ENCODE data around the gene INPP4B.

INPP4B gene

DNA sequence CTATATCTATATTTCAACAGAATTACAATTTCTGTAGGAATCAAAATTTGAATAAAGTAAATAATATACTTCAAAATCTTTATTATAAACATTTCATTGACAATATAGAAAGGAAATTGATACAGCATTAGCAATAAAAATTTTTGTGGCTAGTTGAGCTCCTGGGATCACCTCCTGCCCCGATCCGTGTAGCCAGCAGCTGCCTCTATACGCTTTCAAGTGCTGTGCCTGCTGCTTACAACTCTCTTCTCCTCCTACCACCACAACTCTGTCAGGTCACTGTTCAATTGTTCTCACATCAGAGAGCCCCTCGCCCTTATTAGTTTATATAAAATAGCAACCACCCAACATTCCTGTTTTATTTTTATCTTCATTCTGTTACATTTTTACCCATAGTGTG, 27.6 kb downstream of the INPP4B start:
- Histone ChIP-seq H3K4me2 (ENCODE audit: low read length) (no peak overlapping the region), H3K4me3 (ENCODE audit: low read depth, low read length) (no peak overlapping the region), H3K4me1 (no peaks in the 10 kb centered on the region), H2AFZ (no peak overlapping the region), H3K27ac (no peak overlapping the region), H3K9me3 (ENCODE audit: control insufficient read depth, low read length) (no peaks in the 10 kb centered on the region), H3K27me3 (ENCODE audit: control insufficient read depth, insufficient read depth, low read length) (no peaks in the 10 kb centered on the region), H3K79me2 (no peaks in the 10 kb centered on the region), H3K9ac (no peak overlapping the region), H3K36me3 (ENCODE audit: control insufficient read depth, insufficient read depth, low read length) (no peaks in the 10 kb centered on the region)
- TF ChIP-seq, protein P1, sequence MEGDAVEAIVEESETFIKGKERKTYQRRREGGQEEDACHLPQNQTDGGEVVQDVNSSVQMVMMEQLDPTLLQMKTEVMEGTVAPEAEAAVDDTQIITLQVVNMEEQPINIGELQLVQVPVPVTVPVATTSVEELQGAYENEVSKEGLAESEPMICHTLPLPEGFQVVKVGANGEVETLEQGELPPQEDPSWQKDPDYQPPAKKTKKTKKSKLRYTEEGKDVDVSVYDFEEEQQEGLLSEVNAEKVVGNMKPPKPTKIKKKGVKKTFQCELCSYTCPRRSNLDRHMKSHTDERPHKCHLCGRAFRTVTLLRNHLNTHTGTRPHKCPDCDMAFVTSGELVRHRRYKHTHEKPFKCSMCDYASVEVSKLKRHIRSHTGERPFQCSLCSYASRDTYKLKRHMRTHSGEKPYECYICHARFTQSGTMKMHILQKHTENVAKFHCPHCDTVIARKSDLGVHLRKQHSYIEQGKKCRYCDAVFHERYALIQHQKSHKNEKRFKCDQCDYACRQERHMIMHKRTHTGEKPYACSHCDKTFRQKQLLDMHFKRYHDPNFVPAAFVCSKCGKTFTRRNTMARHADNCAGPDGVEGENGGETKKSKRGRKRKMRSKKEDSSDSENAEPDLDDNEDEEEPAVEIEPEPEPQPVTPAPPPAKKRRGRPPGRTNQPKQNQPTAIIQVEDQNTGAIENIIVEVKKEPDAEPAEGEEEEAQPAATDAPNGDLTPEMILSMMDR (IDR thresholded peaks at IDR 0.05) = no peak

DNA sequence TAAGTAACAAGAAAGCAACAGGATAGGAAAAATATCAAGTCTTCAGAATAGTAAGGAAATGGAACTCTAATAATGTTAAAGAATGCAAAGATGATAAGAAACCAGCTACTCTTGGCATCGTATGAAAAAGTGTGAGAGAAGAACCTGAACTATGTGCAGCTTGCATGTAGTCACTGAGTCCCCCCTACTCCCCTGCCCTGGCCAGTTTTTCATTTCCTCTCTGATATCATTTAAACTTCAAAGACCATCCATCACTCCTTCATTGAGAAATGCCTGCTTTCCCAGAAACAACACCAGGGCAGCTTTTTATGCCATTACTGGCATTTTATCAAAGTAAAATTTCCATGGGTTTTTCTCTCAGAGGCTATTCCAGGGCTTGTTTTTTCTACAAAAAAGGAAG, 28.1 kb downstream of the INPP4B start:
- TF ChIP-seq, protein P1 (IDR thresholded peaks at IDR 0.05) = no peak

DNA sequence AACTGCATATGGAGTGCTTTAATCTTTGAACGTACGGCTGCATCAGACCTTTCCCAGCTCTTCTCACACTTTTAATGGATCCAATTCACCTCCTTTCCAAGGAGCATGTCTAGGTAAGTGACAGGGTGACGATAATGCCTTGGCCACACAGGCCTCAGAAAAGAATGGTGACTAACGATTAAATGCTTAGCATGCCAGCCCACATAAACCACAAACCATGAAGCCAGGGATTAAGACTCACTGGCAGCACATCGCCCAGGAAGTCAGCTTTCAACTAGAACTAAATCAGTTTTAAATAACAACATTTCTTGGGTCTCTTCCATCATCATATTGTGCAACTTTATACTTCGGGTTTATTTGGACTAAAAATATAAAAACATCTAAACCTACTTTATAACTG, 28.7 kb downstream of the INPP4B start:
- no peaks in the 10 kb centered on the region for H3K27me3 ChIP-seq (ENCODE audit: control insufficient read depth, insufficient read depth, low read length)
- TF ChIP-seq, protein P1 (IDR thresholded peaks at IDR 0.05) = no peak
- no peak overlapping the region for H3K4me2 ChIP-seq (ENCODE audit: low read length)
- H3K4me1 ChIP-seq = no peaks in the 10 kb centered on the region
- no peak overlapping the region for H3K9ac ChIP-seq
- no peaks in the 10 kb centered on the region for H3K79me2 ChIP-seq
- H3K4me3 ChIP-seq (ENCODE audit: low read depth, low read length) = no peak overlapping the region
- no peak overlapping the region for H3K27ac ChIP-seq
- H2AFZ ChIP-seq = no peak overlapping the region
- H3K9me3 ChIP-seq (ENCODE audit: control insufficient read depth, low read length) = no peaks in the 10 kb centered on the region
- H3K36me3 ChIP-seq (ENCODE audit: control insufficient read depth, insufficient read depth, low read length) = no peaks in the 10 kb centered on the region

More for the DNA sequence above, 28.1 kb downstream of the INPP4B start:
- H3K4me2 ChIP-seq (ENCODE audit: low read length) = no peak overlapping the region
- no peaks in the 10 kb centered on the region for H3K9me3 ChIP-seq (ENCODE audit: control insufficient read depth, low read length)
- no peak overlapping the region for H3K4me3 ChIP-seq (ENCODE audit: low read depth, low read length)
- H3K4me1 ChIP-seq = no peaks in the 10 kb centered on the region
- no peak overlapping the region for H3K27ac ChIP-seq
- no peaks in the 10 kb centered on the region for H3K36me3 ChIP-seq (ENCODE audit: control insufficient read depth, insufficient read depth, low read length)
- H3K9ac ChIP-seq = no peak overlapping the region
- no peaks in the 10 kb centered on the region for H3K79me2 ChIP-seq
- H2AFZ ChIP-seq = no peak overlapping the region
- H3K27me3 ChIP-seq (ENCODE audit: control insufficient read depth, insufficient read depth, low read length) = no peaks in the 10 kb centered on the region

DNA sequence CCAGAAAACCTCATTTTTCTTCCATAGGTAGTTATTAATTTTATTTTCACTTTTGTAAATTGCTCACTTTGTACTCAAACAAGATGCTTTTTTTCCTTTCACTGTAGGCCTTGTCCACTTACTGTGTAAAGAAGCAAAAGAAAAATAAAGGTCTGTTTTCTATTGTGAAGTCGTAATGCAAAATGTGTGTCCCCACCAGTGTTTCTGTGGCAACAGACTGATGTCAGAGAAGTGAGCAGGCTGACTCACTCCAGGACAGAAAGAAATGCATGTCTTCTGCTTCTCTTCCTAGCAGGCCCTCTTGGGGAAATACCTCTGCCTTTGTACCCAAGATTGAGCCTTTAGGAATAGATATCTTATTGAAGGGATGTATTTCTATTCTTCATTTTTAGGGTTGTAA, 30.3 kb downstream of the INPP4B start:
- H3K79me2 ChIP-seq = no peaks in the 10 kb centered on the region
- H3K9me3 ChIP-seq (ENCODE audit: control insufficient read depth, low read length) = no peaks in the 10 kb centered on the region
- TF ChIP-seq, protein P1 (IDR thresholded peaks at IDR 0.05) = no peak
- H3K27me3 ChIP-seq (ENCODE audit: control insufficient read depth, insufficient read depth, low read length) = no peaks in the 10 kb centered on the region
- H3K36me3 ChIP-seq (ENCODE audit: control insufficient read depth, insufficient read depth, low read length) = no peaks in the 10 kb centered on the region
- no peak overlapping the region for H3K4me3 ChIP-seq (ENCODE audit: low read depth, low read length)
- H3K27ac ChIP-seq = no peak overlapping the region
- no peak overlapping the region for H2AFZ ChIP-seq
- H3K4me1 ChIP-seq = no peaks in the 10 kb centered on the region
- H3K9ac ChIP-seq = no peak overlapping the region
- no peak overlapping the region for H3K4me2 ChIP-seq (ENCODE audit: low read length)

DNA sequence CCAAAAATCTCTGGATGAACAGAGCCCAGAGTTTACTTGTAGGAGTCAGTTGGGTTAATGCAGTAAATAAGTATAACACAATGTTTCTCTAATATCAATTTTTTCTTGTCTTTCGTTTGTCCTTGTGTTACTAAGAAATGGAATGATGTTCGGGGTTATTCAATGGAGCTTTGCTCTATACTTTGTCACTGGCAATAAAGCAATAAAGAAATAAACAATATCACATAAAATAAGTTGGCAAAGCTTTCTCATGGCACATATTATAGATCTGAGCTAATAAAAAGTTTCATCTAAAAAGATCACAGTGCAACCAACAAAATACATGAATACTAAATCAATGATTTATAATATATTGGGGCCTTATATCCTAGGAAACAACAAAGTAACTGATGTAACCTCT, 32.7 kb downstream of the INPP4B start:
- no peak overlapping the region for H2AFZ ChIP-seq
- no peaks in the 10 kb centered on the region for H3K9me3 ChIP-seq (ENCODE audit: control insufficient read depth, low read length)
- H3K27me3 ChIP-seq (ENCODE audit: control insufficient read depth, insufficient read depth, low read length) = no peaks in the 10 kb centered on the region
- no peaks in the 10 kb centered on the region for H3K79me2 ChIP-seq
- TF ChIP-seq, protein P1 (IDR thresholded peaks at IDR 0.05) = no peak
- H3K36me3 ChIP-seq (ENCODE audit: control insufficient read depth, insufficient read depth, low read length) = no peaks in the 10 kb centered on the region
- H3K27ac ChIP-seq = no peak overlapping the region
- H3K4me2 ChIP-seq (ENCODE audit: low read length) = no peak overlapping the region
- no peak overlapping the region for H3K9ac ChIP-seq
- H3K4me3 ChIP-seq (ENCODE audit: low read depth, low read length) = no peak overlapping the region
- H3K4me1 ChIP-seq = no peaks in the 10 kb centered on the region

Measured in parathyroid adenoma (tissue), 2 donors.